Motor neuron (in vitro differentiated cells): ENCODE measurements around the gene HEY2. TPM values are rescaled to one million over a fixed set of nuclear protein-coding genes. Genes with fewer than 3 reads are reported as not detected.

Experiments
- ATAC-seq, 8 experiments: fragments of 200-7000 bp; cut with Tn5 transposase; replicated peaks in 6 of 8; 2 replicates each; pipeline ENCODE4 v1.8.0; 2021; ENCODE audit warnings: mild to moderate bottlenecking in 8 of 8, moderate library complexity in 8 of 8
- H3K27ac ChIP-seq, 2 donors: fragments of 250-450 bp; sonication (Bioruptor Pico); 2 replicates each; pipeline ENCODE4 v1.9.0; 2021; ENCODE audit warnings: antibody characterized with exemption in 2 of 2, mild to moderate bottlenecking in 2 of 2, moderate library complexity in 1 of 2
- H3K4me1 ChIP-seq, 2 donors: fragments of 250-450 bp; sonication (Bioruptor Pico); replicated peaks in 1 of 2; 2 replicates each; pipeline ENCODE4 v1.6.1; 2021; ENCODE audit warnings: antibody characterized with exemption in 2 of 2, mild to moderate bottlenecking in 2 of 2, moderate library complexity in 1 of 2
- H3K4me3 ChIP-seq, 5 donors: fragments of 250-450 bp; sonication (Bioruptor Pico); 2 replicates each; pipeline ENCODE4 v1.9.0; 2021; ENCODE audit warnings: antibody characterized with exemption in 5 of 5, mild to moderate bottlenecking in 5 of 5, moderate library complexity in 4 of 5
- WGBS, 10 experiments: fragments of 450-650 bp; shearing (Covaris generic); methylation state at CpG; one replicate each; pipeline ENCODE4 v1.0.0; 2022; 5-methylcytosine and 5-hydroxymethylcytosine counted together
- in situ Hi-C, 9 experiments: fragments of 400-800 bp; cut with MboI; loops; one replicate each; pipeline ENCODE4 v1.15.0; 2021; ENCODE audit warnings: low sequenced_read_pairs in 9 of 9, low pct_unique_long_range_greater_than_20kb in 2 of 9; ENCODE audit not compliant: unreplicated experiment in 9 of 9
- total RNA-seq, 8 experiments: library from RNA; unstranded; fragments of 300-600 nt; gene quantifications; 2 replicates each; pipeline versions ENCODE4 v1.2.3 to v1.2.4, GENCODE V29; 2022

The HEY2 gene
- total RNA-seq, 8 experiments from 2014 or later = 0.18 to 12.6 (median 6.2) TPM; not detected in 1

DNA sequence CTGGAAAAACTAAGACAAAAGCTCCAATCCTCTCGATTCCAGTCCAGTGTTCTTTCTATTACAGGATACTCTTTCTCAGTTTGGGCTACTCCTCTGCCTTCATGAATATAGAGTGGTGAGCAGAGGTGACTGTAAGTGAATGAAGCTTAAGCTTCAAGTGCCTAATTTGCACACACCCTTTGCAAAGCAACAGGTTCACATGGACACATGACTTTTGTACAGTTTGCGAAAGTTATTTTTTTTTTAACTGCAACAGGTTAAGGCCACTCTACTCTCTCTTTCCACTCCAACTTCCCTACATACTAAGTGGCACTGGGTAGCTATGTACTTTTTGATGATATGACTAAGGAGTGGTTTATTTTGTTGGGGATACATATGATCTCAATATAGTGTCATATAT lies 19.4 kb upstream of the HEY2 start:
- Histone ChIP-seq H3K4me3 (no peak overlapping the region), H3K27ac (no peak overlapping the region), H3K4me1 (peaks cover 0 to 8% of the 10 kb centered on the region in 2 donors)
- ATAC-seq = peak in 1 of 8 experiments; percentile 13
- 0 to 100% (median 94%) methylated on average over 1 to 2 of the region's 2 CpGs; no CpG with 5 or more reads in 3 of the 10 experiments for WGBS, 10 experiments
- in situ Hi-C loops = no loop called here

DNA sequence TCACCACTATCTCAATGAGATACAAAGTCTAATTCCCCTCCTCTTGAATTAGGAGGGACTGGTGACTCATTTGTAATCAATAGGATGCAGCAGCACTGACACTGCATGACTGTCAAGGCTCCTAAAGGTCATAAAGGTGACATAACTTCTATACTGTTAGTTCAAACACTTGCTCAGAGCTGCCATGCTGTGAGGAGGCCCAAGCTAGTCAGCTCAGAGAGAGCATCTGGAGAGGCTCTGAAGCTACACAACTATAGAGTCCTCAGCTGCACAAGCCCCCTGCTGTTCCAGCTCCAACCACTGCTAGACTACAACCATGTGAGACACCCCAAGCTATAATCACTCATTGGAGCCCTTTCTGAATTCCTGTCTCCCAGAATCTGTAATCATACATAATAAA lies 17.0 kb upstream of the HEY2 start:
- ATAC-seq = peak in 1 of 8 experiments; percentile 23
- in situ Hi-C loops = no loop called here
- peaks cover 0 to 8% of the 10 kb centered on the region in 2 donors for H3K4me1 ChIP-seq
- no peak overlapping the region for H3K4me3 ChIP-seq
- H3K27ac ChIP-seq = no peak overlapping the region

DNA sequence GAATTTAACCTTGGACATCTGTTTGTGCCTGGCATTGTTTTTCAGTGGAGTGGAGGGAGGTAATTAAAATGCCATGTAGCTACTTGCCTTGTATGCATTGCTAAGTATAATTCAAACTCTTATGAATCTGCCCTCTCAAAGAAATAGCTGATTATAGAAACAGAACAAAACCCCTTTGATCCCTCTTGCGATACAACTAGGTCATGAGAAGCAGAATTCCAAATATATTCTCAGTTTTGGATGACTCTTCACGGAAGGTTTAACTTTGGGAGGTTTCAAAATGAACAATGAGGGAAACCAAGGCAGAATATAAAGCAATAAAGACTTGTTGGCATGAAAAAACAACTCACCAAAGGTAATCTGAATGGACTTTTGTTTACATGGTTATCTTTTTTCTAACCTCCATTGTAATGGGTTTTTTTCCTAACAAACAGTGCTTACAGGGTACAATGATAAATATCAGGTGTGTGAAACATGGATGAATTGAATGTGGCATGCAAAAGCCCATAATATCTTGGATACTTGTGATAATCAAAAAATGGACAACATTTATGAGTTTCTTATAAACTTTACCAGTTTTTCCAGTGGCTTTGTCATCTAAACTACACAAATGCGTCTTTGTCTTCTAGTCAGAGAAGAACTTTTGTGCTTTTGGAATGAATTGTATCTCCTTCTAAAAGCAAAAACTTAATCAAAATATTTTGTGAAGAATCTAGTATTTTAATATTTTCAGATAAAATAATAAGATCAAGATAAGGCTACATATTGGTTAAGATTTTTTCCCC lies 15.7 kb upstream of the HEY2 start:
- H3K4me1 ChIP-seq = peaks cover 0 to 5% of the 10 kb centered on the region in 2 donors
- no peak for ATAC-seq
- in situ Hi-C loops = no loop called here
- H3K4me3 ChIP-seq = no peak overlapping the region
- no peak overlapping the region for H3K27ac ChIP-seq
- WGBS, 10 experiments = 0 to 100% (median 86%) methylated on average over 1 to 3 of the region's 3 CpGs; no CpG with 5 or more reads in 1 of the 10 experiments

DNA sequence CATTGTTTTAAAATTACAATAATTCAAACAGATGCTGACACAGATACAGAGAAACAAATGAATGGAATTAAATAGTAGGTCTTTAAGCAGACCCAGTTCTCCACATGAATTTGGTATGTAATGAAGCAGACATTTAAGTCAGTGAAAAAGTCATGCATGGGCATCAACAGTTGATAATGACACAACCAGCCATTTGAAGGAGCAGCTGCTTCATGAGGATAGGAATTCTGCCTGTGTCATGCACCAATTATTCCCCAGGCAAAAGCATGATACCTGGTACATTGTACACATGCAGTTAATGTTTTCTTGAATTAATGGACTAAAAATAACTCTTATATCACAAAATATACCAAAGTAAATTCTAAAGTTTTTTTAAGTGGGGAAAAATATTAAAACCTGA lies 11.2 kb upstream of the HEY2 start:
- Histone ChIP-seq H3K4me3 (no peak overlapping the region), H3K27ac (no peak overlapping the region), H3K4me1 (peaks cover 0 to 7% of the 10 kb centered on the region in 2 donors)
- no peak for ATAC-seq
- in situ Hi-C loops = no loop called here

DNA sequence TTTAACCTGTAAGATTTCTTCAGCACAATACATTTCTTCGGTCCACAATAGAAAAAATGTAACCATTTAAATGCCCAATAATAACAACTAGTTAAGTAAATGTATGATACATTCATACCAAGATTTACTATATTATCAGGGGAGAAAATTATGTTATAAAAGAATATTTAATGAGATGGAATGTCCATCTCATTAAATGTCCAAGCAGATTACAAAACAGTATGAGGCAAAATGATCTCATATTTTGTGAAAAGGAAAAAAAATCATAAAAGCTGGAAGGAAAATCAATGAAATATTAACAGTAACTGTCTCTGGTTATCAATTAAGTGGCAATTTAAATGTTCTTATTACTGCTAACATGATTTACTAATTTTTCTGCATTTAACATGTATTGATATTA lies 10.1 kb upstream of the HEY2 start:
- in situ Hi-C loops = no loop called here
- Histone ChIP-seq H3K4me1 (peaks cover 0 to 7% of the 10 kb centered on the region in 2 donors), H3K4me3 (no peak overlapping the region), H3K27ac (no peak overlapping the region)
- ATAC-seq = no peak
- WGBS, 10 experiments = 25 to 100% (median 95%) methylated on average over 1 of the region's 1 CpG; no CpG with 5 or more reads in 2 of the 10 experiments

DNA sequence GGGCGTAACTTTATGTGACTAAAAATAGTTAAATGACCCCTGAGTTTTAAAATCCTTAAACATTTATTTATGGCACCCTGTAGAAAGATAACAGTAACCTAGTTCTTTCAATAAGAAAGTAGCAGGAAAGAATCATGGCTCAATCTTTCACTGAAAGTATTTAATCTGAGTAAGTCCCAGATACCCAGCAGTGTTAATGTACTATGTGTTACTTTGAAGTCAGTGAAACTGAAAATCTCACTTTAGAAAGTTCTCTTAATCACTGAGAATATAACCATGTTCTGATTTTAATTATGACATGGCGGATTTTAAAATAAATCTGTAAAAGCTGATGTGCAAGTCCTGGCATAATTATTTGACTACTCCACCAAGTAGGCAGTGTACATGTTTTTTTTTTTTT lies 8.1 kb upstream of the HEY2 start:
- Histone ChIP-seq H3K4me1 (peaks cover 5 to 15% of the 10 kb centered on the region in 2 donors), H3K4me3 (no peak overlapping the region), H3K27ac (no peak overlapping the region)
- in situ Hi-C loops = no loop called here
- WGBS, 10 experiments = 58 to 100% (median 92%) methylated on average over 1 to 2 of the region's 2 CpGs
- no peak for ATAC-seq

DNA sequence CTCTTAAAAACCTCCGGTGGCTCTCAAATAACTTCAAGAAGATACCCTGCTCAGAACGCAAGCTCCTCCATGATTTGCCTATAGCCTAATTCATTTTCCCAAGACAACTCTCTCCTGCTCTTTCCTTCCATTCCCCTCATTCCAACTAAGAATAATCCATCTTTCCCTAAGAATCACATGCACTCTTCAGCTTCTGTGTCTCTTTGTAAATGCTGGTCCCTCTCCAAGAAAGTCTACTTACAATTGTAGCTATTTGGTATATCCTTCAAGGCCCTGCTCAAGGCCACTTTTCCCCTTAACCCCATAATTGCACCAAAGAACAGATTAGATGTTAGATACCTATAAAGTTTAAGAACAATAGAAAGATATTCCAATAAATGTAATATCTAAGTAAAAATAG lies 7.4 kb upstream of the HEY2 start:
- in situ Hi-C loops = no loop called here
- WGBS, 10 experiments = 43 to 100% (median 94%) methylated on average over 1 to 2 of the region's 2 CpGs; no CpG with 5 or more reads in 3 of the 10 experiments
- H3K4me3 ChIP-seq = no peak overlapping the region
- ATAC-seq = no peak
- H3K4me1 ChIP-seq = peaks cover 5 to 16% of the 10 kb centered on the region in 2 donors
- H3K27ac ChIP-seq = no peak overlapping the region

DNA sequence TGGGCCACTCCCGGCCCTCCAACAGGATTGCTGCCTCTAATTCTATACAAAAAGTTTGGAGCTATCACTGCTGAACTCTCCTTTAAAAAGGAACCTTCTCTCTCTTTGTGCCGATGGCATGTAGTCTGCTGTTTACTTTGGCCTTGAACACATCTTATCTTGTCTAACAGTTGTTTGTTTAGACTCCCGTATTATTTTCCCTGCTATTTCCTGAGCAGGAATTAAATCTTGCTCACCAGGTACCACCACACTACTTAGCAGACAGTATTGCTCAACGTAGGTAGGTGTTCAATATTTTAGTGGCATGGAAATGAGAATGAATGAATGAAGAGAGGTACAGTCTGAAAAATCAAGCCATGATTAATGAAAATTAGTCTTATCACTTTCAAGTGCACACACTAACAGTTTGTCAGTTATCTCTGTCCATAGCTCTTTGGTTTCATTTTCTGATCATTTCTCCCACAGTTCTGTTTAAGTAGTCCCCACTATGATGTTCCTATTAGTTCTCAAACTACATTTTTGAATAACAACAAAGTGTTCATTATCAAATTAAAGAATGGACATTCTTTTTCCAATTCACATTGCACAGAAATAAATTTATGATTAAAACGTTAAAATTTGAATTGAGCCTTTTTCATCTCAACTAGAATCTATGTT lies 6.8 kb upstream of the HEY2 start:
- Histone ChIP-seq H3K4me1 (peaks cover 5 to 16% of the 10 kb centered on the region in 2 donors), H3K27ac (no peak overlapping the region), H3K4me3 (no peak overlapping the region)
- in situ Hi-C loops = no loop called here
- WGBS, 10 experiments = 20 to 77% (median 60%) methylated on average over 1 to 5 of the region's 5 CpGs; no CpG with 5 or more reads in 2 of the 10 experiments
- ATAC-seq = no peak

DNA sequence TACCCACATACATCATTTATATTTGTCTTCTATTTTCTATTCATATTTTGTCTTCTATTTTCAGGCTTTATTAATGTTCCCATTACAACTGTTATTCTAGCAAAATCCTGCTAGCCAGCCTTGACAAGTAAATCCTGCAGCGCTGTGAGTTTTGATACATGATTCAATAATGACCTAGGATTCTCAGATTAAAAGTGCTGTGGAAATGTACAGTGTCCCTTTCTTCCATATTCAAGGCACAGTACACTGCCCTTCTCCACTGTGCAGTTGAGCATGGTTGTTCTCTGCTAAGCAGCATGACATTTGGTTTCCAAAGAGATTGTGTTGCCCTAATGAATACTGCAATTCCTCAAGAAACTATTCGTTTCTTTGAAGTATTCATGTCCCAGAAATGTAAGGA lies 5.8 kb upstream of the HEY2 start:
- Histone ChIP-seq H3K4me3 (no peak overlapping the region), H3K4me1 (peaks cover 5 to 19% of the 10 kb centered on the region in 2 donors), H3K27ac (no peak overlapping the region)
- ATAC-seq = no peak
- 38 to 100% (median 66%) methylated on average over 1 to 2 of the region's 2 CpGs for WGBS, 10 experiments
- in situ Hi-C loops = no loop called here

DNA sequence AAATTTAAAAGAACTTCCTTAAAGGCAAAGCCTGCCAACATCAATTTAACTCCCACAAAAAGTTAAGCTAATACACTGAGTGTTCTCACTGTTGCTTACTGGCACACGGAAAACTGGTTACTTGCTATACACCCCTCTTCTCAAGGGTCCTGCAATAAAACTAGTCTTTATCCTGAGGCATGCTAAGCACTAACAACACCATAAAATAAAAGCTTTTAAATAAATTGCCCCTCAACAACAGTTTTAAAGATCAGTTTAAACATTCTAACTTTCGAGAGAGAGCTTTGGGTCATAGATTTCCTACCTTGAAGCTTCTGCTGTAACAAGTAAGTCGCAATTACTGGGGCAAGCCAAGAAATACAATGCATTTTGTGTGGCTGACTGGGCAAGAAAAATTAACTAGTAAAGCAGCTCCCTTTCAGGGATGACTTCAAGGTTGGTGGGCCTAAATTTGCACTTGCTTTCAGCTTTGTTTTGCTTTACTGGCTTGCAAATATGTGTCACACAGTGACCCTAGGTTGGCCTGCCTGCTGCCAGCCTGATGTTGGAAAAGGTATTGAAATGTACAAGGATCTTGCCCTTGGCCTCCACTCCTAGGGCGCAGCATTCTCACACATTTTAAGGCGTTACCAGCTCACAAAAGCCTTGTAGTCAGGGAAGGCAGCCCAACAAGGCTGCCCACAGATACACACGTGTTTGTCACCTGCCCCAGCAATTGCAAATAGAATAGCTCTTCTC lies 4.0 kb upstream of the HEY2 start:
- Histone ChIP-seq H3K27ac (no peak overlapping the region), H3K4me3 (peak overlapping the region in 1 of 5 donors; percentile 4), H3K4me1 (peaks cover 5 to 20% of the 10 kb centered on the region in 2 donors)
- no peak for ATAC-seq
- WGBS, 10 experiments = 6 to 79% (median 28%) methylated on average over 1 to 6 of the region's 6 CpGs
- in situ Hi-C loops = no loop called here

DNA sequence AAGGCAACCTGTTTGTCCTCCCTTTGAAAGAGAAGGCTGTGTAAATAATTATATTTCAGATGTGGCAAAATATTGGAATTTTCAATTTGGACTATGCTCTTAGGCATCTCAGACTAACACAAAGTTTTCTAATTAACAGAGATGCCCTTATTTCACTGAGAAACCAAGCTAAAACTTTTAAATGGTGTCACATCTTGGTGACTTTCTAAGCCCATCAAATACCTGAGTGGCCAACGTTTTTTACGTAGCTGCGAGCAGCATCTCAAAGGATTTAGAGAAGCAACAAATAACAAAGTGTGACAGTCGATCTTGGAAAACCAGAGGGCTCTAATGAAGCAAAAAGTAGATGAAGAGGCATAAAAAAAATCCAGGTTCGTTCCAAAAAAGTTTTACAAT lies 3.4 kb upstream of the HEY2 start:
- 2 to 80% (median 23%) methylated on average over 2 to 5 of the region's 5 CpGs; no CpG with 5 or more reads in 1 of the 10 experiments for WGBS, 10 experiments
- ATAC-seq = no peak
- in situ Hi-C loops = no loop called here
- Histone ChIP-seq H3K4me1 (peaks cover 5 to 16% of the 10 kb centered on the region in 2 donors), H3K27ac (no peak overlapping the region), H3K4me3 (peak overlapping the region in 2 of 5 donors; percentile 61 to 67)

DNA sequence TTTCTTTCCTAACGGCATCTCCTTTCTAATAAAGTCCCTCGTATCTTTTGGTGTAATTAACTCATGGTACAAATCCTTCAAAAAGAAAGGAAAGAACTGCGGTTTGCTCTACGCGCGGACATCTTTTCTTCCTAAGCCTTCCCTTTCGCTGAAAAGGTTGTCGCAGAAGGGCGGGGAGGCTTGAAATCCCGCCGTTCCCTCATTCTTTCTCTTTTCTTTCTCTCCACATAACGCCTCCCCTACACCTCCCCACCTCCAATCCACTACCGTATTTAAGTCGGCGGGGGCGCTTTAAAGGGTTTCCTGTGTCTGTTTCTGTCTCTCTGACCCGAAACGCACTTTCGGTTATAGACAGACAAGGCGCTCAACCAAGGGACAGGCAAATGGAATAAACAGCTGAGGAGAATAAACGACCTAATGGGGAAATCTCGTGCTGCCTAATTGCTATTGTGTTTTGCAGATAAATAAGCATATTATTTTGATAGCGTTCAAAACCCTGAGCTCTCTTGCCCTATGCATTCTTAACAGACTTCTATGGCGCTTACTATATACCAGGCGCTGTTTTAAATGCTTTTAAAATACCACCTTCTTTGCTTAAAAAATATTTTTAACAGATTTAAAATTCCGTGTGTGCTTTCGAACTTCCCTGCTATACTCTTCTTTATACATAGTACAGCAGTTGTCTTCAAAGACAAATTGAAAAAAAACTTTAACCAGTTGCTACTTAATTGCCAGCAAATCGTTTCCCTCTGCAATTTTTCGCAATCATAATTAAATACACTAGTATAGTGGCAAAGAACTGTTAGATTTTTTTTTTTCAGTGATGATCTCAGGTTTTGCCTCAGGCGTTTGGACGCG lies 2.5 kb upstream of the HEY2 start:
- Histone ChIP-seq H3K4me3 (peak overlapping the region; percentile 61 to 80 (median 66)), H3K27ac (peak overlapping the region in 1 of 2 donors; percentile 4), H3K4me1 (peaks cover 5 to 13% of the 10 kb centered on the region in 2 donors)
- no peak for ATAC-seq
- in situ Hi-C loops = no loop called here
- WGBS, 10 experiments = 0 to 12% (median 3%) methylated on average over 9 to 27 of the region's 32 CpGs
